Progenitor cell of endocrine pancreas (in vitro differentiated cells): ENCODE results near the gene RHOD. TPM values are rescaled to one million over a fixed set of nuclear protein-coding genes. Genes with fewer than 3 reads are reported as not detected.
A peak's percentile ranks its signal among the peaks of the same experiment; 100 is the strongest.

Source experiments
- DNase-seq: peaks from one replicate; pipeline ENCODE4 v3.0.0; 2021; ENCODE audit warnings: low spot score; ENCODE audit not compliant: unreplicated experiment
- H3K27ac Mint-ChIP-seq: 2 replicates; pipeline ENCODE4 v1.8.0; 2021; ENCODE audit warnings: mild to moderate bottlenecking, moderate library complexity, mixed read lengths
- H3K27me3 Mint-ChIP-seq: 2 replicates; pipeline ENCODE4 v1.8.0; 2021; ENCODE audit warnings: mixed read lengths
- H3K36me3 Mint-ChIP-seq: 2 replicates; pipeline ENCODE4 v1.8.0; 2022; ENCODE audit warnings: mixed read lengths; ENCODE audit not compliant: insufficient read depth
- H3K4me1 Mint-ChIP-seq: 2 replicates; pipeline ENCODE4 v1.8.0; 2021; ENCODE audit warnings: low read depth, mixed read lengths
- H3K4me3 Mint-ChIP-seq: 2 replicates; pipeline ENCODE4 v1.8.0; 2021; ENCODE audit warnings: low read depth, mild to moderate bottlenecking, moderate library complexity, mixed read lengths
- H3K9me3 Mint-ChIP-seq: 2 replicates; pipeline ENCODE4 v1.8.0; 2021; ENCODE audit warnings: low read depth, mixed read lengths
- total RNA-seq: library from RNA; stranded (reverse); gene quantifications from 2 replicates; pipeline ENCODE4 v1.2.1, GENCODE V29; 2021
- TF ChIP-seq, protein P1 (sequence below): fragments of 200-600 bp; sonication (generic); IDR thresholded peaks from one replicate; pipeline ENCODE4 v1.5.0; 2021; ENCODE audit warnings: antibody characterized with exemption, mild to moderate bottlenecking; ENCODE audit not compliant: unreplicated experiment

The RHOD gene
- total RNA-seq, 1 donor from 2014 or later, result 16.4 TPM

DNA sequence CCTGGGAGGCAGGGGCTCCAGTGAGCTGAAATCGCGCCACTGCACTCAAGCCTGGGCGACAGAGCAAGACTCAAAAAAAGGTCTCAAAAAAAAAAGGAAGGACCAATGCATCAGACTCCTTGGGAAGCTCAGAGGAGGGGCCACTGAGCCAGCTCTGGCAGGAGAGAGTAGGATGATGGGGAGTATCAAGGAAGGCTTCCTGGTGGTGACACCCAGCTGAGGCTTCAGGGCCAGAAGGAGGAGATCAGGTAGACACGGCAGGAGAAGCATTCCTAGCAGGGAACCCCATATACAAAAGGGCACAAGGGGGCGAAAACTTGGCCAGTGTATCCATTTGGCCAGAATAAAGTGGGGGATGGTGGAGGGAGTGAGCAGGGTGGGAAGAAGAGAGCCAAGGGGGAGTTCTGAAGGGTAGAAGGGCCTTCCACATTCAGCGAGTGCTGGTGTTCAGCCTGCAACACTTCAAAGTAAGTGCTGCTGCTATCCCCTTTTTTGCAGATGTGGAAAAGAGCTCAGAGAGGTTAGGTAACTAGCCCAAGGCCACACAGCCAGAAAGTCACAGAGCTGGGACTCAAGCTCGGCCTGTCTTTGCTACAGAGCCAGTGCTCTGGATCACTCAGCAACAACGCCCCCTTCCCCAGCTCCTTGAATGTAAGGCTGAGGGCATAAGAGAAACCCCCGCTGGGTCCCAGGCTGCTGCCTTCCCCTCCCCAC is 5.3 kb upstream of the RHOD start:
- TF ChIP-seq, protein P1, sequence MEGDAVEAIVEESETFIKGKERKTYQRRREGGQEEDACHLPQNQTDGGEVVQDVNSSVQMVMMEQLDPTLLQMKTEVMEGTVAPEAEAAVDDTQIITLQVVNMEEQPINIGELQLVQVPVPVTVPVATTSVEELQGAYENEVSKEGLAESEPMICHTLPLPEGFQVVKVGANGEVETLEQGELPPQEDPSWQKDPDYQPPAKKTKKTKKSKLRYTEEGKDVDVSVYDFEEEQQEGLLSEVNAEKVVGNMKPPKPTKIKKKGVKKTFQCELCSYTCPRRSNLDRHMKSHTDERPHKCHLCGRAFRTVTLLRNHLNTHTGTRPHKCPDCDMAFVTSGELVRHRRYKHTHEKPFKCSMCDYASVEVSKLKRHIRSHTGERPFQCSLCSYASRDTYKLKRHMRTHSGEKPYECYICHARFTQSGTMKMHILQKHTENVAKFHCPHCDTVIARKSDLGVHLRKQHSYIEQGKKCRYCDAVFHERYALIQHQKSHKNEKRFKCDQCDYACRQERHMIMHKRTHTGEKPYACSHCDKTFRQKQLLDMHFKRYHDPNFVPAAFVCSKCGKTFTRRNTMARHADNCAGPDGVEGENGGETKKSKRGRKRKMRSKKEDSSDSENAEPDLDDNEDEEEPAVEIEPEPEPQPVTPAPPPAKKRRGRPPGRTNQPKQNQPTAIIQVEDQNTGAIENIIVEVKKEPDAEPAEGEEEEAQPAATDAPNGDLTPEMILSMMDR, result no peak
- Mint-ChIP-seq H3K27me3 (peaks cover 5% of the 10 kb centered on the region), H3K4me1 (peaks cover 22% of the 10 kb centered on the region), H3K4me3 (no peak overlapping the region), H3K9me3 (no peaks in the 10 kb centered on the region), H3K27ac (no peak overlapping the region), H3K36me3 (no peaks in the 10 kb centered on the region)
- DNase-seq, result no peak

DNA sequence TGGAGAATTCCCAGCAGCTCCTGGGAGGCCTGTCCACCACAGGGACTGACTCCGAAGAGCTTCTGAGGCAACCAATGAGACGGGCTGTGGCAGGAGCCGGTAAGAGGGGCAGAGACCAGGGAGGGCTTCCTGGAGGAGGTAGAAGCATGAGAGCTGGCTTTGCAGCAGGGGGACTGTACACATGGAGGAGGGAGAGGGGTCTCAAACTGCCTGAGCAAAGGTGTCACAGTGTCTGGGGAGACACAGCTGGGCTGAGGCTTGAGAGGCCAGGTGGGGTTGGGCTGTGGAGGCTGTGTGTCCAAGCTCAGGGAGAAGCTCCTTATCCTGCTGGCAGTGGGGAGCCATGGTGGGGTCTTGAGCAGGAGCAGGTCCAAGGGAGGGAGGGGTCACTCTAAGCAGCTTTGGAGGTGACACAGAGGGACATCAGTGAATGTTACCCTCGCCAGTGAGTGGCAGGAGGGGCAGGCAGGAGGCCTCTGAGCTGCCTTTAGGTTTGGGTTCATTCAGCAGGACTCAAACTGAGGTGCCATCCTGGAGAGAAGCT is 4.6 kb upstream of the RHOD start:
- H3K27ac Mint-ChIP-seq, result peak overlapping the region; percentile 84
- peaks cover 25% of the 10 kb centered on the region for H3K4me1 Mint-ChIP-seq
- H3K27me3 Mint-ChIP-seq, result no peaks in the 10 kb centered on the region
- TF ChIP-seq, protein P1, result no peak
- no peaks in the 10 kb centered on the region for H3K9me3 Mint-ChIP-seq
- no peak overlapping the region for H3K4me3 Mint-ChIP-seq
- no peak for DNase-seq
- no peaks in the 10 kb centered on the region for H3K36me3 Mint-ChIP-seq

DNA sequence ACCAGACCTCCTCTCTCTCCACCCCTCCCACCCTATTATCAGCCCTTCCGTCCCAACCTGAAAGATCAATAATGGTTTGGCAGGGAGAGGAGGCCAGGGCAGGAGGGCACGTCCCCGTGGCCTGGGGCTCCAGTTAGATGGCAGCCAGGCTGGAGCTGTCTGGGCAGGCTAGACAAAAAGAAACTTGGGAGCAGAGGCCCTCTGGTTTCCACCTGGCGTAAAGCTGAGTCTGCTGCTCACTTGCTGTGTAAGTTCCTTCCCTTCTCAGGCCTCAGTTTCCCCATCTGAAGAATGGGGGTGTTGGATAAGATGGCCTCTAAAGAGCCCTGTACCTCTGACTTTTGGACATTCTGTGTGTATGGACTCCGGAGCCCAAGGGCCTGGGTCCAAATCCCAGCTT is 3.8 kb upstream of the RHOD start:
- no peak for DNase-seq
- Mint-ChIP-seq H3K36me3 (no peaks in the 10 kb centered on the region), H3K9me3 (no peaks in the 10 kb centered on the region), H3K4me1 (peaks cover 25% of the 10 kb centered on the region), H3K4me3 (no peak overlapping the region), H3K27ac (no peak overlapping the region), H3K27me3 (no peaks in the 10 kb centered on the region)
- TF ChIP-seq, protein P1, result no peak

DNA sequence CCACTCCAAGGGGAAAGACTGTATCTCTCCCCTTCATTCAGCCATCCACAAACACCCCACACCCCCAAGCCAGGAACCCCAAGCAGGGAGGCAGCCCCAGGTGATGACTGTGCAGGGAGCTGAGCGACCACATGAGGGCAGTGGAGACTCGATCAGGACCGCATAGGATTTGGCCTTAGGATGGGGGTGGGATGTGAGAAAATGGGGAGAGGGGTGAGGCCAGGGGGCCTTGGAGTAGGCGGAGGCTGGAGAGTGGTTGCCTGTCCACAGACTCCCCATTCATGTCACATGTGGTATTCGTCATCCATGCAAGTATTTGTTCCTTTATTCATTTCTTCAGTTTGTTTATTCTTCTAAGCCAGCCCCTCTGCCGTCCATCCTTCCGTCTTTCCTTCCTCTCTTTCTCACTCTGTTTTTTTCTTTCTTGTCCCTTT is 2.7 kb upstream of the RHOD start:
- Mint-ChIP-seq H3K4me1 (peaks cover 25% of the 10 kb centered on the region), H3K9me3 (no peaks in the 10 kb centered on the region), H3K27me3 (no peaks in the 10 kb centered on the region), H3K36me3 (no peaks in the 10 kb centered on the region), H3K4me3 (no peak overlapping the region), H3K27ac (peak overlapping the region; percentile 73)
- TF ChIP-seq, protein P1, result peak; percentile 68
- peak; percentile 43 for DNase-seq

DNA sequence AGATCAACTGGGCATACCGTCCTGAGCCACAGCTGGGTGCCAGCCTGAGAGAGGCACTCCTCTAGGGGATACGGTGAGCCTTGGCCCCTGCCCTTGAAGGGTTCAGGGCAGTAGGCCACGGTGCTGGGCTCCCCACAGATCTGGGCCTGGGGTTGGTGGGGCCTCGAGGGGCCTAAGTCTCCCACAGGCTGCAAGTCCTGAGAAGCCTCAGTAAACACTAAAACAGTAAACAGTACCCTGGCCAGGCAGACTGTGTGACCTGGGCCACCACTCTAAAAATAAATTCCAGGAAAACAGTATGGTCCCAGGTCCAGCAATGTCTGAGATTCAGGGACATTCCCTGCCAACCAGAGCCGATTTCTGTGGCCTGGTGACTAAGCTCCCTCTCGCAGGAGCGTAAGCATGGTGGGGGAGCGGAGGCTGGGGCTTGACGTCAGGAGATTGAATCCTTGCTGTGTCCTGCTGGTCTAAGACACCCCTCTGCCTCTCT is 2.3 kb upstream of the RHOD start:
- DNase-seq, result no peak
- Mint-ChIP-seq H3K9me3 (no peaks in the 10 kb centered on the region), H3K27ac (peak overlapping the region; percentile 73), H3K4me1 (peaks cover 25% of the 10 kb centered on the region), H3K4me3 (no peak overlapping the region), H3K36me3 (no peaks in the 10 kb centered on the region), H3K27me3 (no peaks in the 10 kb centered on the region)
- TF ChIP-seq, protein P1, result no peak
